Natural killer cell (primary cell): ENCODE results near the gene CD164L2. TPM values are rescaled to one million over a fixed set of nuclear protein-coding genes. Genes with fewer than 3 reads are reported as not detected.

Experiments
- ATAC-seq, 3 donors: fragments of 150-1000 bp in 2 of 3; fragments of 200-7000 bp in 1 of 3; cut with Tn5 transposase; 1 replicate in 1 of 3; 2 replicates in 2 of 3; pipeline ENCODE4 v1.10.0; 2021; ENCODE audit warnings: mild to moderate bottlenecking in 2 of 3, moderate library complexity in 2 of 3
- DNase-seq, 2 donors: peaks; one replicate each; pipeline versions ENCODE4 v3.0.0 to v3.0.0-alpha.2; 2013 to 2021; ENCODE audit warnings: mixed read lengths in 1 of 2
- H3K27ac ChIP-seq: one replicate; pipeline ENCODE4 v1.5.1; 2013; ENCODE audit warnings: mild to moderate bottlenecking, low read length
- H3K27me3 ChIP-seq: one replicate; pipeline ENCODE4 v1.6.1; 2013; ENCODE audit warnings: low read length; ENCODE audit not compliant: control insufficient read depth, insufficient read depth
- H3K36me3 ChIP-seq: one replicate; pipeline ENCODE4 v1.6.1; 2013; ENCODE audit warnings: low read length; ENCODE audit not compliant: control insufficient read depth, insufficient read depth
- H3K4me1 ChIP-seq: one replicate; pipeline ENCODE4 v1.6.1; 2013; ENCODE audit warnings: low read length; ENCODE audit not compliant: control insufficient read depth, insufficient read depth
- H3K4me3 ChIP-seq: one replicate; pipeline ENCODE4 v1.5.1; 2013; ENCODE audit warnings: low read length
- H3K9me3 ChIP-seq: one replicate; pipeline ENCODE4 v1.6.1; 2013; ENCODE audit warnings: low read length; ENCODE audit not compliant: control insufficient read depth, insufficient read depth
- H3K27ac Mint-ChIP-seq, 2 donors: one replicate each; pipeline ENCODE4 v1.8.0; 2022; ENCODE audit warnings: mild to moderate bottlenecking in 2 of 2, mixed read lengths in 2 of 2, moderate library complexity in 1 of 2
- H3K27me3 Mint-ChIP-seq, 2 donors: one replicate each; pipeline ENCODE4 v1.8.0; 2022; ENCODE audit warnings: low read depth in 2 of 2, mixed read lengths in 2 of 2
- H3K36me3 Mint-ChIP-seq: one replicate; pipeline ENCODE4 v1.8.0; 2022; ENCODE audit warnings: mixed read lengths
- H3K4me1 Mint-ChIP-seq, 2 donors: one replicate each; pipeline ENCODE4 v1.8.0; 2022; ENCODE audit warnings: mixed read lengths in 2 of 2
- H3K4me3 Mint-ChIP-seq: one replicate; pipeline ENCODE4 v1.8.0; 2022; ENCODE audit warnings: mild to moderate bottlenecking, moderate library complexity, mixed read lengths
- H3K9me3 Mint-ChIP-seq, 2 donors: one replicate each; pipeline ENCODE4 v1.8.0; 2022; ENCODE audit warnings: mixed read lengths in 2 of 2
- WGBS: methylation state at CpG from one replicate; pipeline ENCODE4 v1.1.7; 2013; ENCODE audit warnings: missing lambda C conversion rate; ENCODE audit not compliant: insufficient coverage; 5-methylcytosine and 5-hydroxymethylcytosine counted together
- intact Hi-C: fragments of 100-400 bp; cut with micrococcal nuclease; formaldehyde crosslinking; loops from one replicate; pipeline ENCODE4 v1.14.2; 2022
- total RNA-seq, 4 donors: library from RNA; stranded (reverse); fragments of 120-200 nt in 1 of 4; gene quantifications; one replicate each; pipeline versions ENCODE4 v1.2.3 to v1.2.4, GENCODE V29; 2013 to 2022
- TF ChIP-seq, protein P1 (sequence below): fragments of 200-600 bp; IDR thresholded peaks from one replicate; pipeline ENCODE4 v1.8.0; 2022; ENCODE audit warnings: antibody characterized with exemption

The CD164L2 gene
- total RNA-seq, 3 donors from 2014 or later (not counting 1 experiment from before 2014, with no cell fraction given), result 0.40 TPM; not detected in 2

DNA sequence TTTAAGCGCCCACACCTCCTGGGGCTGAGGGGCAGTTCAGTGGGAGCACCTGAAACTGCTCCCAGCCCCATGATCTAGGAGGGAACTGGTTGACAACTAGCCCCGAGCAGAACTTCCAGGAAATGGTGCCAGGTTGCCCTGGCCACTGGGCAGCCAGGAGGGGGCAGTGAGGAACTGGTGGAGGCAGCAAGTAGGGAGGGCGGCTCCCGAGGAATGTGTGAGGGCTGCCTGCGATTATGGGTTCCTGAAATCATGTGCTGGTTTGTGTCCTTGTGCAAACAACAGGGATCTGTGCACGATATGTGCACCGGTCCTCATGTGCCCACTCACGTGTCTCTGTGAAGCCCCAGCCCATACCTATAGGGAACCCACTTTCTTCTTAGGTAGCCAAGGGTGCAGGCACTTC, 19.2 kb upstream of the CD164L2 start:
- H3K4me1 Mint-ChIP-seq, result peaks cover 33 to 41% of the 10 kb centered on the region in 2 donors
- peaks cover 6% of the 10 kb centered on the region for H3K36me3 ChIP-seq
- H3K9me3 Mint-ChIP-seq, result no peaks in the 10 kb centered on the region
- WGBS, result 45% methylated on average over 8 of the region's 8 CpGs
- intact Hi-C loops, result loop anchor here (2.0 to 5.0 kb wide), 2 partner anchors 205 to 260 kb away; no protein-coding TSS in a partner anchor
- no peaks in the 10 kb centered on the region for H3K27me3 Mint-ChIP-seq
- DNase-seq (peak in 1 of 2 donors; percentile 39), ATAC-seq (no peak)
- no peaks in the 10 kb centered on the region for H3K36me3 Mint-ChIP-seq
- no peak overlapping the region for H3K4me3 Mint-ChIP-seq
- peaks cover 41% of the 10 kb centered on the region for H3K4me1 ChIP-seq
- H3K27me3 ChIP-seq, result no peaks in the 10 kb centered on the region
- H3K4me3 ChIP-seq, result no peak overlapping the region
- peak overlapping the region; percentile 86 to 94 for H3K27ac Mint-ChIP-seq
- TF ChIP-seq, protein P1, sequence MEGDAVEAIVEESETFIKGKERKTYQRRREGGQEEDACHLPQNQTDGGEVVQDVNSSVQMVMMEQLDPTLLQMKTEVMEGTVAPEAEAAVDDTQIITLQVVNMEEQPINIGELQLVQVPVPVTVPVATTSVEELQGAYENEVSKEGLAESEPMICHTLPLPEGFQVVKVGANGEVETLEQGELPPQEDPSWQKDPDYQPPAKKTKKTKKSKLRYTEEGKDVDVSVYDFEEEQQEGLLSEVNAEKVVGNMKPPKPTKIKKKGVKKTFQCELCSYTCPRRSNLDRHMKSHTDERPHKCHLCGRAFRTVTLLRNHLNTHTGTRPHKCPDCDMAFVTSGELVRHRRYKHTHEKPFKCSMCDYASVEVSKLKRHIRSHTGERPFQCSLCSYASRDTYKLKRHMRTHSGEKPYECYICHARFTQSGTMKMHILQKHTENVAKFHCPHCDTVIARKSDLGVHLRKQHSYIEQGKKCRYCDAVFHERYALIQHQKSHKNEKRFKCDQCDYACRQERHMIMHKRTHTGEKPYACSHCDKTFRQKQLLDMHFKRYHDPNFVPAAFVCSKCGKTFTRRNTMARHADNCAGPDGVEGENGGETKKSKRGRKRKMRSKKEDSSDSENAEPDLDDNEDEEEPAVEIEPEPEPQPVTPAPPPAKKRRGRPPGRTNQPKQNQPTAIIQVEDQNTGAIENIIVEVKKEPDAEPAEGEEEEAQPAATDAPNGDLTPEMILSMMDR, result no peak
- H3K27ac ChIP-seq, result peak overlapping the region; percentile 74
- H3K9me3 ChIP-seq, result no peaks in the 10 kb centered on the region

DNA sequence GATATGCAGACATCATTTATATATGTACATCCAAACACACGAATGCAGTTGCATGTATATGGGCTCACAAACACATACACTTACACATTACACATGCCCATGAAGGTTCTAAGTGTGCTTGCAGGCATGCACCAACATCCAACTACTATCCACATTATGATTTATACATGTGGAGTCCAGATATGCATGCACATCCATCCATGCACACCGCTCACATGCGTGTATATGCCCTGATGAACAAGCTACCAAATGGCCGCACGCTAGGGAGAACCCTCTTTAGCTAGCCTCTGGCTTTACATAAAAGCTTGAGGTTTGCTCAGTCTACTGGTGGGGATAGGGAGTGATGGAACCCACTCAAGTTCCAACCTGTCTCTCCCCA, 17.8 kb upstream of the CD164L2 start:
- ATAC-seq, result no peak
- Mint-ChIP-seq H3K4me1 (peaks cover 33 to 41% of the 10 kb centered on the region in 2 donors), H3K27me3 (no peaks in the 10 kb centered on the region), H3K9me3 (no peaks in the 10 kb centered on the region), H3K36me3 (no peaks in the 10 kb centered on the region), H3K27ac (peak overlapping the region in 1 of 2 donors; percentile 31), H3K4me3 (no peak overlapping the region)
- TF ChIP-seq, protein P1, result no peak
- Histone ChIP-seq H3K36me3 (no peaks in the 10 kb centered on the region), H3K4me3 (no peak overlapping the region), H3K9me3 (no peaks in the 10 kb centered on the region), H3K4me1 (peaks cover 36% of the 10 kb centered on the region), H3K27me3 (no peaks in the 10 kb centered on the region), H3K27ac (no peak overlapping the region)
- WGBS, result over 99% methylated on average over 5 of the region's 5 CpGs
- DNase-seq, result no peak
- intact Hi-C loops, result loop anchor here (5.0 kb wide), 1 partner anchor 206 kb away; no protein-coding TSS in a partner anchor

DNA sequence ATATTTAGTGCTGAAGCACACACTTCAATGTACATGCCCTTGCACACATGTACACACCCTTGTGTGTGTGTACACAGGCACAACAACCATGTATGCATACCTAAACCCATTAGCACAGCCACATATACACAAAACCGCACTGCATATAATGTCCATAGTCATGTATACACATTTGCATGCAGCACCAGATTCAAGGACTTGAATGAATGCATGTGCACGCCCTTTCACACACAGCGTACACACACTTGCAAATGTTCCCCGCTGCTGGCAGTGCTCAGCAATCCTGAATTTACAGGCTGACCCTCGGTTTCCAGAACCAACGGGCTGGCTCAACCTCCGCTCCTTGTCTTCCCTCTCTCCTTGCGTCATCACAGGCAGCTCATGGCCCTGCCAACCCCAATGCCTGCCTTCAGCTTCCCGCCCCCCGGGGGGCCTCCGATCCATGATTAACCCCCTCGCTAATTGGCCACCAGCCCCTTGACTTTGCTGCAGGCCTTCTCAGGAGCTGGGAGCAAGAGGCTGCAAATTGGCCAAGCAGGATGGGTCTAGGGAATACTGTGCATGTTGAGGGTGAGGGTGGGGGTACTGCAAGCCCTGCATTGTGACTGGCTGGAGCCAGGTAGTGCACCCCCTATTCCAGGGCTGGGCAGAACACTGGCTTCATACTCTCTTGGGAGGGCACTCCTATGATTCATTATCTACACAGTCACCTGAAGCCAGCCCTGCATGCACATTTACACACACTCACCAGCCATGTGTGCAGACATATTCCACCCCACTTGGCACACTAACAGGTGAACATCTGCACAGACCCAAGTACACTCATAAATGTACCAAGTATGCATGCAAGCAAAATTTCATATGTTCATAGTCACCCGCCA, 17.2 kb upstream of the CD164L2 start:
- no peak overlapping the region for H3K27ac ChIP-seq
- Mint-ChIP-seq H3K4me1 (peaks cover 33 to 44% of the 10 kb centered on the region in 2 donors), H3K27me3 (no peaks in the 10 kb centered on the region), H3K27ac (peak overlapping the region in 1 of 2 donors; percentile 31), H3K36me3 (no peaks in the 10 kb centered on the region), H3K4me3 (no peak overlapping the region), H3K9me3 (no peaks in the 10 kb centered on the region)
- intact Hi-C loops, result loop anchor here (5.0 kb wide), 1 partner anchor 207 kb away; no protein-coding TSS in a partner anchor
- H3K36me3 ChIP-seq, result no peaks in the 10 kb centered on the region
- WGBS, result 89% methylated on average over 13 of the region's 13 CpGs
- ATAC-seq (no peak), DNase-seq (no peak)
- H3K4me3 ChIP-seq, result no peak overlapping the region
- peaks cover 40% of the 10 kb centered on the region for H3K4me1 ChIP-seq
- no peaks in the 10 kb centered on the region for H3K9me3 ChIP-seq
- H3K27me3 ChIP-seq, result no peaks in the 10 kb centered on the region
- TF ChIP-seq, protein P1, result no peak
